Loucy (cell line): Measurements from ENCODE around the gene PRELP.

Source experiments
- H2AFZ ChIP-seq: fragments of 200-600 bp; sonication (generic); 2 replicates; pipeline ENCODE4 v1.6.0; 2016; ENCODE audit warnings: antibody characterized with exemption, mild to moderate bottlenecking, low read length, moderate library complexity
- H3F3A ChIP-seq: fragments of 200-600 bp; 2 replicates; pipeline ENCODE4 v1.6.0; 2016; ENCODE audit warnings: antibody characterized with exemption, low read depth, mild to moderate bottlenecking
- H3K27me3 ChIP-seq: fragments of 200-600 bp; sonication (generic); 2 replicates; pipeline ENCODE4 v1.6.1; 2014; ENCODE audit warnings: low read length, mild to moderate bottlenecking; ENCODE audit not compliant: insufficient read depth, poor library complexity, severe bottlenecking
- H3K36me3 ChIP-seq: fragments of 200-600 bp; sonication (generic); 2 replicates; pipeline ENCODE4 v1.6.1; 2016; ENCODE audit warnings: low read length; ENCODE audit not compliant: insufficient read depth
- H3K4me1 ChIP-seq: fragments of 200-600 bp; sonication (generic); 2 replicates; pipeline ENCODE4 v1.5.1; 2014; ENCODE audit warnings: low read length, mild to moderate bottlenecking; ENCODE audit not compliant: insufficient read depth, poor library complexity, severe bottlenecking
- H3K4me2 ChIP-seq: fragments of 200-600 bp; sonication (generic); 2 replicates; pipeline ENCODE4 v1.6.0; 2014; ENCODE audit warnings: antibody characterized with exemption, low read length, low read depth, mild to moderate bottlenecking; ENCODE audit not compliant: poor library complexity, severe bottlenecking
- H3K4me3 ChIP-seq: fragments of 200-600 bp; sonication (generic); 2 replicates; pipeline ENCODE4 v1.5.1; 2014; ENCODE audit warnings: low read length, mild to moderate bottlenecking, mixed read lengths; ENCODE audit not compliant: poor library complexity, severe bottlenecking
- H3K79me2 ChIP-seq: fragments of 200-600 bp; sonication (generic); 2 replicates; pipeline ENCODE4 v1.6.1; 2014; ENCODE audit warnings: low read length; ENCODE audit not compliant: insufficient read depth
- H3K9ac ChIP-seq: fragments of 200-600 bp; sonication (generic); 2 replicates; pipeline ENCODE4 v1.6.0; 2014; ENCODE audit warnings: mild to moderate bottlenecking, low read depth, low read length, moderate library complexity; ENCODE audit not compliant: poor library complexity, severe bottlenecking
- H3K9me2 ChIP-seq: fragments of 200-600 bp; sonication (generic); replicated peaks from 2 replicates; pipeline ENCODE4 v1.6.1; 2016; ENCODE audit warnings: low read depth, low read length, mixed read lengths
- H3K9me3 ChIP-seq: fragments of 200-600 bp; sonication (generic); 2 replicates; pipeline ENCODE4 v1.6.1; 2014; ENCODE audit warnings: mild to moderate bottlenecking, antibody characterized with exemption, low read length, low read depth; ENCODE audit not compliant: insufficient read depth
- H4K20me1 ChIP-seq: fragments of 200-600 bp; sonication (generic); 2 replicates; pipeline ENCODE4 v1.6.0; 2014; ENCODE audit warnings: antibody characterized with exemption, low read length, mild to moderate bottlenecking; ENCODE audit not compliant: insufficient read depth, poor library complexity, severe bottlenecking
- CTCF ChIP-seq: fragments of 200-600 bp; sonication (generic); conservative IDR thresholded peaks from 2 replicates; pipeline ENCODE4 v1.5.1; 2014; ENCODE audit warnings: mild to moderate bottlenecking, antibody characterized with exemption, low read length
- EZH2phosphoT487 ChIP-seq: fragments of 200-600 bp; IDR thresholded peaks from 2 replicates; pipeline ENCODE4 v1.6.1; 2018; ENCODE audit warnings: antibody characterized with exemption, mild to moderate bottlenecking, moderate library complexity, borderline replicate concordance

The PRELP gene

GRCh38 chr1:203512517-203512847, 36.9 kb downstream of the PRELP start:
- H3K36me3 ChIP-seq, result no peaks in the 10 kb centered on the region
- H3K4me3 ChIP-seq, result no peak overlapping the region
- no peak overlapping the region for H3K4me2 ChIP-seq
- H4K20me1 ChIP-seq, result no peaks in the 10 kb centered on the region
- no peaks in the 10 kb centered on the region for H3F3A ChIP-seq
- TF ChIP-seq CTCF (no peak), EZH2phosphoT487 (no peak)
- H3K9ac ChIP-seq, result no peak overlapping the region
- H3K9me3 ChIP-seq, result no peaks in the 10 kb centered on the region
- H3K9me2 ChIP-seq, result no peaks in the 10 kb centered on the region
- H3K79me2 ChIP-seq, result no peaks in the 10 kb centered on the region
- H3K27me3 ChIP-seq, result no peaks in the 10 kb centered on the region
- no peak overlapping the region for H2AFZ ChIP-seq
- H3K4me1 ChIP-seq, result peaks cover 7% of the 10 kb centered on the region

- H4K20me1 ChIP-seq, result no peaks in the 10 kb centered on the region
- no peak overlapping the region for H3K9ac ChIP-seq
- no peaks in the 10 kb centered on the region for H3K36me3 ChIP-seq
- no peaks in the 10 kb centered on the region for H3F3A ChIP-seq
- no peaks in the 10 kb centered on the region for H3K9me2 ChIP-seq
- H3K79me2 ChIP-seq, result no peaks in the 10 kb centered on the region
- H3K9me3 ChIP-seq, result no peaks in the 10 kb centered on the region
- no peak overlapping the region for H3K4me3 ChIP-seq
- no peak overlapping the region for H2AFZ ChIP-seq
- H3K4me2 ChIP-seq, result no peak overlapping the region
- no peaks in the 10 kb centered on the region for H3K27me3 ChIP-seq
- peaks cover 7% of the 10 kb centered on the region for H3K4me1 ChIP-seq
- TF ChIP-seq CTCF (no peak), EZH2phosphoT487 (no peak)
Measured at GRCh38 chr1:203512848-203513584, 37.4 kb downstream of the PRELP start.

- Histone ChIP-seq H3K27me3 (no peaks in the 10 kb centered on the region), H3K79me2 (no peaks in the 10 kb centered on the region), H3K9me3 (no peaks in the 10 kb centered on the region), H2AFZ (no peak overlapping the region), H3K4me3 (no peak overlapping the region), H4K20me1 (no peaks in the 10 kb centered on the region), H3K4me2 (no peak overlapping the region), H3K36me3 (no peaks in the 10 kb centered on the region), H3K4me1 (peaks cover 4% of the 10 kb centered on the region), H3K9me2 (no peaks in the 10 kb centered on the region), H3K9ac (no peak overlapping the region), H3F3A (no peaks in the 10 kb centered on the region)
- no peak for TF ChIP-seq EZH2phosphoT487
Measured at GRCh38 chr1:203513585-203514031, 38.0 kb downstream of the PRELP start.

GRCh38 chr1:203516184-203516583, 40.6 kb downstream of the PRELP start:
- Histone ChIP-seq H3K4me1 (peaks cover 3% of the 10 kb centered on the region), H3K4me3 (no peak overlapping the region), H3K79me2 (no peaks in the 10 kb centered on the region), H3F3A (no peaks in the 10 kb centered on the region), H3K4me2 (no peak overlapping the region), H2AFZ (no peak overlapping the region), H4K20me1 (no peaks in the 10 kb centered on the region), H3K9me3 (no peaks in the 10 kb centered on the region), H3K9ac (no peak overlapping the region), H3K36me3 (no peaks in the 10 kb centered on the region), H3K9me2 (no peaks in the 10 kb centered on the region), H3K27me3 (no peaks in the 10 kb centered on the region)
- TF ChIP-seq EZH2phosphoT487 (no peak), CTCF (no peak)
